ENCODE results near the gene MAPK8IP3.

DNA sequence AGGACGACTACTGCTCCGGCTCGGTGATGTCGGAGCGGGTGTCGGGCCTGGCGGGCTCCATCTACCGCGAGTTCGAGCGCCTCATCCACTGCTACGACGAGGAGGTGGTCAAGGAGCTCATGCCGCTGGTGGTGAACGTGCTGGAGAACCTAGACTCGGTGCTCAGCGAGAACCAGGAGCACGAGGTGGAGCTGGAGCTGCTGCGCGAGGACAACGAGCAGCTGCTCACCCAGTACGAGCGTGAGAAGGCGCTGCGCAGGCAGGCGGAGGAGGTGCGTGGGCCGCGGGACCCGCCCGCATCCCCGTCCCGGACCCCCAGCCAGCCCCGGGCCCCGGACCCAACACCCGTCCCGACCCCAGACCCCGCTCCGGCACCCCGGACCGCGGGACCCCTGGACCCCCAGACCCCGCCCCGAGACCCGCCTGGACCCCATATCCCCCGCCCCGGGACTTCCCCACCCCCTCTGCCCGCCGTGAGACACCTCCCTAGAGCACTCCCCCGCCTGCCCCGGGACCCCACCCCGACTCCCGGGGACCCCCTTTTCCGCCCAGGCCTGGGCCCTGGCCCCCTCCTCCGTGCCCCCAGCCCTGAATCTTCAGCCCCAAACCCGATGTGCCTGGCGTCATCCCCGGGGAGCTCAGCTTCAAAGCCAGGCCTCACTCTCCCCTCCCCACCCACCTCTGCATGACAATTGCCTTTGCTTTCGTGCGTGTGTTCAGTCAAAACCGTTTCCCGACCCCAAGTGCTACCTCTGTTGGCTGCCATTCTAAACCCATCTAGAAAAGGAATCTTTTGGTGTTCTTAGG lies 594 bp downstream of the MAPK8IP3 start:
- TF ChIP-seq ZNF274 (IDR thresholded peaks at IDR 0.05; ENCODE audit: low read depth, low read length) (no peak), YY1 (IDR thresholded peaks at IDR 0.05; ENCODE audit: insufficient read depth, insufficient read length) (no peak)
